GM12878 (cell line): ENCODE data around the gene FHOD3. TPM values are rescaled to one million over a fixed set of nuclear protein-coding genes. Genes with fewer than 3 reads are reported as not detected.
A peak's percentile ranks its signal among the peaks of the same experiment; 100 is the strongest.

Experiments
- ATAC-seq: fragments of 200-7000 bp; cut with Tn5 transposase; 3 replicates; pipeline ENCODE4 v1.9.1; 2020; ENCODE audit warnings: mild to moderate bottlenecking, moderate library complexity
- BruUV-seq: library from RNA; stranded (reverse); fragments of 400-500 nt; replicated peaks from 2 replicates; lab custom pipeline; 2021; lab: Mats Ljungman, UMichigan
- CTCF ChIA-PET: fragments of 300-600 bp; sonication (Branson Sonifier 250); formaldehyde crosslinking; extraction: SDS; loops from one replicate; lab custom pipeline; 2021; ENCODE audit warnings: inconsistent platforms; lab: Yijun Ruan, JAX
- POLR2A ChIA-PET: fragments of 350-600 bp; formaldehyde crosslinking; extraction: SDS; loops from one replicate; lab custom pipeline; 2021; ENCODE audit warnings: inconsistent platforms; lab: Charles Lee
- RAD21 ChIA-PET: fragments of 300-600 bp; sonication (Branson Sonifier 250); formaldehyde crosslinking; loops from one replicate; lab custom pipeline; 2023; ENCODE audit warnings: antibody characterized with exemption; ENCODE audit not compliant: unreplicated experiment; lab: Charles Lee
- SMC1A ChIA-PET: fragments of 300-600 bp; sonication (Branson Sonifier 250); formaldehyde crosslinking; loops from one replicate; lab custom pipeline; 2023; ENCODE audit not compliant: unreplicated experiment, uncharacterized antibody; lab: Charles Lee
- DNase-seq: peaks from one replicate; pipeline ENCODE4 v3.0.0-alpha.2; 2011; ENCODE audit warnings: low read depth, low spot score
- FAIRE-seq: peaks from 3 replicates; lab custom pipeline; 2011; peaks lifted over from hg19 to GRCh38; lab: Jason Lieb, UNC
- H2AFZ ChIP-seq: 2 replicates; pipeline ENCODE4 v1.6.0; 2011; ENCODE audit warnings: low read depth, low read length, control low read depth; ENCODE audit not compliant: control insufficient read depth
- H3K27ac ChIP-seq: 2 replicates; pipeline ENCODE4 v1.5.1; 2011; ENCODE audit warnings: control low read depth; ENCODE audit not compliant: control insufficient read depth, insufficient read depth
- H3K27me3 ChIP-seq, 2 experiments: replicated peaks in 1 of 2; 2 replicates each; pipeline versions ENCODE4 v1.6.0 to v1.6.1; 2011; ENCODE audit warnings: low read length in 1 of 2; ENCODE audit not compliant: control insufficient read depth in 2 of 2, insufficient read depth in 2 of 2
- H3K36me3 ChIP-seq, 2 experiments: 2 replicates each; pipeline ENCODE4 v1.5.1; 2011; ENCODE audit warnings: low read length in 1 of 2; ENCODE audit not compliant: control insufficient read depth in 2 of 2, insufficient read depth in 2 of 2
- H3K4me1 ChIP-seq: 2 replicates; pipeline ENCODE4 v1.6.1; 2011; ENCODE audit warnings: mild to moderate bottlenecking, low read length, moderate library complexity, mixed read lengths; ENCODE audit not compliant: control insufficient read depth, insufficient read depth
- H3K4me2 ChIP-seq: 2 replicates; pipeline ENCODE4 v1.6.0; 2011; ENCODE audit warnings: control low read depth; ENCODE audit not compliant: control insufficient read depth, insufficient read depth
- H3K4me3 ChIP-seq: fragments of 200-600 bp; sonication (generic); 2 replicates; pipeline ENCODE4 v1.5.1; 2016
- H3K79me2 ChIP-seq: 2 replicates; pipeline ENCODE4 v1.6.0; 2011; ENCODE audit warnings: low read length; ENCODE audit not compliant: control insufficient read depth, insufficient read depth
- H3K9ac ChIP-seq: 2 replicates; pipeline ENCODE4 v1.8.0; 2011; ENCODE audit warnings: low read length, control low read depth, mixed read lengths; ENCODE audit not compliant: control insufficient read depth, insufficient read depth
- H3K9me3 ChIP-seq: replicated peaks from 3 replicates; pipeline ENCODE4 v1.5.1; 2011; ENCODE audit warnings: mild to moderate bottlenecking, low read length; ENCODE audit not compliant: control insufficient read depth, insufficient read depth
- H4K20me1 ChIP-seq: 2 replicates; pipeline ENCODE4 v1.6.0; 2011; ENCODE audit not compliant: control insufficient read depth, insufficient read depth
- CTCF ChIP-seq, 3 experiments: IDR thresholded peaks in 2 of 3; conservative IDR thresholded peaks in 1 of 3; 2 replicates each; pipeline ENCODE4 v1.5.1; 2011; ENCODE audit warnings: low read depth in 3 of 3, low read length in 3 of 3, mild to moderate bottlenecking in 3 of 3, control low read depth in 2 of 3, moderate library complexity in 2 of 3, inconsistent platforms in 1 of 3, mixed read lengths in 1 of 3; ENCODE audit not compliant: control insufficient read depth in 2 of 3, insufficient read depth in 1 of 3; ENCODE audit errors: extremely low read depth in 1 of 3
- EGR1 ChIP-seq, 2 experiments: IDR thresholded peaks; 1 replicate in 1 of 2; 2 replicates in 1 of 2; pipeline ENCODE4 v1.6.1; 2011 to 2012; ENCODE audit warnings: low read depth in 2 of 2, low read length in 2 of 2, borderline replicate concordance in 1 of 2, mild to moderate bottlenecking in 1 of 2, moderate library complexity in 1 of 2
- IKZF1 ChIP-seq: fragments of 450-650 bp; conservative IDR thresholded peaks from 2 replicates; pipeline ENCODE4 v1.6.1; 2017; ENCODE audit warnings: antibody characterized with exemption, mild to moderate bottlenecking
- RAD21 ChIP-seq: IDR thresholded peaks from 2 replicates; pipeline ENCODE4 v1.6.1; 2011; ENCODE audit warnings: mild to moderate bottlenecking, low read depth, low read length, moderate library complexity; ENCODE audit not compliant: insufficient read depth
- SMC3 ChIP-seq: IDR thresholded peaks from 2 replicates; pipeline ENCODE4 v1.6.1; 2011; ENCODE audit warnings: low read length, improper control_type of control experiment, borderline replicate concordance
- SREBF2 ChIP-seq: IDR thresholded peaks from 2 replicates; pipeline ENCODE4 v1.6.1; 2012; ENCODE audit warnings: mild to moderate bottlenecking, low read length
- YY1 ChIP-seq: IDR thresholded peaks from 2 replicates; pipeline ENCODE4 v1.6.1; 2011; ENCODE audit warnings: low read depth, mild to moderate bottlenecking, low read length
- WGBS: methylation state at CpG from one replicate; pipeline ENCODE4 v1.1.6; 2016; ENCODE audit warnings: low lambda C conversion rate; ENCODE audit not compliant: insufficient replicate concordance, insufficient coverage; ENCODE audit errors: missing lambda C conversion rate; 5-methylcytosine and 5-hydroxymethylcytosine counted together
- in situ Hi-C: fragments of 300-500 bp; cut with MboI; formaldehyde crosslinking; loops from 9 replicates; pipeline ENCODE4 v1.14.3; 2018; ENCODE audit warnings: mixed read lengths
- intact Hi-C: fragments of 100-400 bp; cut with micrococcal nuclease; formaldehyde crosslinking; loops from one replicate; pipeline ENCODE4 v1.14.2; 2022; ENCODE audit not compliant: unreplicated experiment
- polyA plus RNA-seq, 11 experiments: library from polyadenylated mRNA; depleted of rRNA in 4 of 11; unstranded in 6 of 11; stranded (reverse) in 5 of 11; fragments of >200 nt; fragmentation: Nextera tagmentation in 4 of 11; fragmentation: Illumina TruSeq in 1 of 11; extraction: Ambion mirVana in 4 of 11; extraction: Trizol in 1 of 11; gene quantifications; 1 replicate in 1 of 11; 2 replicates in 10 of 11; pipeline versions ENCODE4 v1.2.1 to v1.2.3, GENCODE V29; 2011 to 2016; ENCODE audit warnings: inconsistent platforms in 2 of 11, missing spikeins in 2 of 11, low read depth in 1 of 11
- total RNA-seq, 4 experiments: library from RNA; depleted of rRNA in 3 of 4; stranded (reverse); fragments of >200 nt in 3 of 4; fragmentation: Illumina TruSeq in 1 of 4; extraction: Trizol in 1 of 4; gene quantifications; 2 replicates each; pipeline versions ENCODE4 v1.2.1 to v1.2.3, GENCODE V29; 2013 to 2021

The FHOD3 gene
- total and polyA plus RNA-seq, 10 of the 15 experiments (the other 5 are each of a cell fraction or from before 2014, with no cell fraction given), result 0.77 to 26.7 (median 10.4) TPM

GRCh38 chr18:36411745-36412168 is 114.2 kb downstream of the FHOD3 start:
- FAIRE-seq (no peak), DNase-seq (no peak), ATAC-seq (peak; percentile 79)
- no peak overlapping the region for H2AFZ ChIP-seq
- H3K36me3 ChIP-seq, result no peaks in the 10 kb centered on the region
- TF ChIP-seq SREBF2 (no peak), YY1 (peak; percentile 53; the same call in 1 of the 2 replicates), SMC3 (peak; percentile 35; the same call in 1 of the 2 replicates), IKZF1 (peak; percentile 22; the same call in 1 of the 2 replicates), EGR1 (IDR thresholded peaks at IDR 0.05; ENCODE audit: borderline replicate concordance in 1 of 2, low read depth in 2 of 2, low read length in 2 of 2) (no peak), CTCF (IDR thresholded peaks at IDR 0.05 in 2 of 3, conservative IDR thresholded peaks at IDR 0.05 in 1 of 3; ENCODE audit: control insufficient read depth in 2 of 3, extremely low read depth in 1 of 3, insufficient read depth in 1 of 3, low read depth in 3 of 3, low read length in 3 of 3) (peak; percentile 25 to 33 (median 31); a peak in 3 of 6 replicates), RAD21 (peak; percentile 28; the same call in 1 of the 2 replicates)
- no peak overlapping the region for H3K4me3 ChIP-seq
- no peaks in the 10 kb centered on the region for H3K9me3 ChIP-seq
- no peaks in the 10 kb centered on the region for H3K79me2 ChIP-seq
- H3K4me2 ChIP-seq, result no peak overlapping the region
- CTCF ChIA-PET, result interaction anchor here (0.5 to 9.5 kb wide), 33 partner anchors 8 to 316 kb away, joined by 3 to 107 read pairs (median 5); partner anchors contain the start of gene FHOD3
- H3K4me1 ChIP-seq, result no peaks in the 10 kb centered on the region
- no peak overlapping the region for H3K27ac ChIP-seq
- in situ Hi-C loops (no loop called here), intact Hi-C loops (loop anchor here (1.0 to 10.0 kb wide), 4 partner anchors 37 to 253 kb away; no protein-coding TSS in a partner anchor)
- 59% methylated on average over 3 of the region's 3 CpGs for WGBS
- RAD21 ChIA-PET, result interaction anchor here (0.8 to 8.5 kb wide), 20 partner anchors 9 to 394 kb away, joined by 3 to 51 read pairs (median 6); partner anchors contain the start of gene FHOD3
- no peaks in the 10 kb centered on the region for H3K27me3 ChIP-seq
- POLR2A ChIA-PET, result interaction anchor here (0.6 to 2.0 kb wide), 4 partner anchors 9 to 311 kb away, joined by 3 to 6 read pairs (median 4); no protein-coding TSS in a partner anchor
- no peak overlapping the region for H3K9ac ChIP-seq
- H4K20me1 ChIP-seq, result no peaks in the 10 kb centered on the region
- no TSS peak for BruUV-seq
- SMC1A ChIA-PET, result interaction anchor here (0.9 to 50.9 kb wide), 26 partner anchors 9 to 165 kb away, joined by 3 to 1180 read pairs (median 4); no protein-coding TSS in a partner anchor
